K562 (cell line): Measurements from ENCODE around the gene SPRR2A. TPM values are rescaled to one million over a fixed set of nuclear protein-coding genes. Genes with fewer than 3 reads are reported as not detected.

Experiments
- ATAC-seq: fragments of 200-7000 bp; cut with Tn5 transposase; 3 replicates; pipeline ENCODE4 v1.9.1; 2020; ENCODE audit warnings: moderate library complexity
- BruUV-seq: library from RNA; stranded (reverse); fragments of 400-500 nt; replicated peaks from 2 replicates; lab custom pipeline; 2021; lab: Mats Ljungman, UMichigan
- CTCF ChIA-PET: fragments of 300-600 bp; formaldehyde crosslinking; extraction: SDS; loops from one replicate; lab custom pipeline; 2021; ENCODE audit warnings: low intra/inter-chr PET ratio; lab: Yijun Ruan, JAX
- POLR2A ChIA-PET: fragments of 300-600, 350-650 bp; sonication (Branson Sonifier 250); formaldehyde crosslinking; extraction: SDS; loops from one replicate; lab custom pipeline; 2021; ENCODE audit warnings: antibody characterized with exemption, inconsistent platforms; lab: Yijun Ruan, JAX
- DNase-seq, 4 experiments: peaks; one replicate each; pipeline versions ENCODE4 v3.0.0 to v3.0.0-alpha.2; 2011 to 2018; ENCODE audit warnings: low spot score in 3 of 4, mixed read lengths in 3 of 4; ENCODE audit errors: extremely low read depth in 1 of 4
- FAIRE-seq: peaks from 2 replicates; lab custom pipeline; 2011; peaks lifted over from hg19 to GRCh38; lab: Jason Lieb, UNC
- H2AFZ ChIP-seq: 2 replicates; pipeline ENCODE4 v1.6.0; 2011; ENCODE audit warnings: low read depth, low read length, control low read depth, inconsistent platforms
- H3K27ac ChIP-seq: fragments of 200-600 bp; 3 replicates; pipeline ENCODE4 v1.8.0; 2011; ENCODE audit warnings: low read depth, mild to moderate bottlenecking, control low read depth, inconsistent platforms, low read length, moderate library complexity, mixed read lengths; ENCODE audit errors: extremely low read depth
- H3K27me3 ChIP-seq, 2 experiments: fragments of 300-600 bp in 1 of 2; 2 replicates in 1 of 2; 3 replicates in 1 of 2; pipeline versions ENCODE4 v1.6.0 to v1.8.0; 2011; ENCODE audit warnings: inconsistent platforms in 2 of 2, low read length in 2 of 2, mild to moderate bottlenecking in 1 of 2, mixed read lengths in 1 of 2, moderate library complexity in 1 of 2; ENCODE audit not compliant: control insufficient read depth in 2 of 2, insufficient read depth in 2 of 2
- H3K36me3 ChIP-seq: fragments of 300-600 bp; 3 replicates; pipeline ENCODE4 v1.8.0; 2011; ENCODE audit warnings: mild to moderate bottlenecking, low read length, inconsistent platforms; ENCODE audit not compliant: control insufficient read depth, insufficient read depth
- H3K4me1 ChIP-seq, 2 experiments: fragments of 200-600 bp in 1 of 2; replicated peaks in 1 of 2; 2 replicates in 1 of 2; 3 replicates in 1 of 2; pipeline versions ENCODE4 v1.5.1 to v1.8.0; 2011; ENCODE audit warnings: inconsistent platforms in 2 of 2, low read length in 2 of 2, mild to moderate bottlenecking in 1 of 2, mixed read lengths in 1 of 2, moderate library complexity in 1 of 2; ENCODE audit not compliant: control insufficient read depth in 2 of 2, insufficient read depth in 2 of 2
- H3K4me2 ChIP-seq: 2 replicates; pipeline ENCODE4 v1.6.1; 2011; ENCODE audit warnings: low read length, control low read depth, inconsistent platforms, mixed read lengths; ENCODE audit not compliant: insufficient read depth
- H3K4me3 ChIP-seq: fragments of 200-600 bp; sonication (generic), shearing (Covaris generic); 2 replicates; pipeline ENCODE4 v1.5.1; 2016; ENCODE audit warnings: control low read depth, inconsistent platforms
- H3K79me2 ChIP-seq: fragments of 200-600 bp; 3 replicates; pipeline ENCODE4 v1.8.0; 2011; ENCODE audit warnings: low read length, inconsistent platforms; ENCODE audit not compliant: control insufficient read depth, insufficient read depth
- H3K9ac ChIP-seq, 2 experiments: 2 replicates each; pipeline versions ENCODE4 v1.6.0 to v1.6.1; 2011; ENCODE audit warnings: low read depth in 2 of 2, low read length in 2 of 2, control low read depth in 1 of 2, inconsistent platforms in 1 of 2, mild to moderate bottlenecking in 1 of 2, mixed read lengths in 1 of 2; ENCODE audit not compliant: insufficient read depth in 1 of 2
- H3K9me1 ChIP-seq: one replicate; pipeline ENCODE4 v1.6.0; 2011; ENCODE audit warnings: inconsistent platforms, mild to moderate bottlenecking, low read length, moderate library complexity; ENCODE audit not compliant: control insufficient read depth, insufficient read depth
- H3K9me3 ChIP-seq: replicated peaks from 2 replicates; pipeline ENCODE4 v1.5.1; 2011; ENCODE audit warnings: low read depth, low read length, inconsistent platforms; ENCODE audit not compliant: control insufficient read depth, insufficient read depth
- H4K20me1 ChIP-seq: replicated peaks from 2 replicates; pipeline ENCODE4 v1.6.1; 2011; ENCODE audit warnings: low read length, inconsistent platforms, mixed read lengths; ENCODE audit not compliant: control insufficient read depth, insufficient read depth
- AFF1 ChIP-seq, 2 experiments: fragments of 450-650 bp; IDR thresholded peaks; 2 replicates each; pipeline ENCODE4 v1.6.1; 2018; ENCODE audit warnings: mild to moderate bottlenecking in 2 of 2, low read depth in 1 of 2; ENCODE audit not compliant: partially characterized antibody in 2 of 2
- BRF2 ChIP-seq: IDR thresholded peaks from 3 replicates; pipeline ENCODE4 v1.6.1; 2011; ENCODE audit warnings: borderline replicate concordance, mild to moderate bottlenecking; ENCODE audit not compliant: insufficient read length, insufficient read depth
- GABPA ChIP-seq: fragments of 200-800 bp; sonication (Bioruptor generic); conservative IDR thresholded peaks from 2 replicates; pipeline ENCODE4 v1.6.1; 2016; ENCODE audit warnings: low read depth, missing genetic modification characterization, missing compliant biosample characterization
- NCOA6 ChIP-seq: fragments of 450-650 bp; IDR thresholded peaks from 2 replicates; pipeline ENCODE4 v1.6.1; 2017; ENCODE audit warnings: mild to moderate bottlenecking
- NELFE ChIP-seq: IDR thresholded peaks from 2 replicates; pipeline ENCODE4 v1.6.1; 2011; ENCODE audit warnings: mild to moderate bottlenecking; ENCODE audit not compliant: insufficient read depth, insufficient read length
- NFATC3 ChIP-seq: fragments of 450-650 bp; IDR thresholded peaks from 2 replicates; pipeline ENCODE4 v1.6.1; 2017; ENCODE audit warnings: mild to moderate bottlenecking
- NR2C2 ChIP-seq, 2 experiments: fragments of 200-800 bp in 1 of 2; sonication (Bioruptor generic) in 1 of 2; sonication (generic) in 1 of 2; formaldehyde crosslinking in 1 of 2; IDR thresholded peaks; 2 replicates each; pipeline versions ENCODE4 v1.6.1 to v1.8.0; 2016 to 2022; ENCODE audit warnings: mild to moderate bottlenecking in 1 of 2, missing compliant biosample characterization in 1 of 2, missing genetic modification characterization in 1 of 2, missing genetic modification reagents in 1 of 2
- RUNX1 ChIP-seq: sonication (generic); IDR thresholded peaks from 2 replicates; pipeline ENCODE4 v1.6.1; 2016; ENCODE audit warnings: antibody characterized with exemption, low read depth
- TFE3 ChIP-seq: fragments of 450-650 bp; formaldehyde crosslinking; IDR thresholded peaks from 2 replicates; pipeline ENCODE4 v1.4.0; 2020; ENCODE audit warnings: mild to moderate bottlenecking, mixed read lengths
- ZNF12 ChIP-seq: sonication (generic); formaldehyde crosslinking; IDR thresholded peaks from 2 replicates; pipeline ENCODE4 v1.4.0; 2020; ENCODE audit warnings: mild to moderate bottlenecking, missing genetic modification reagents
- WGBS: fragments of 100-300 bp; shearing (Covaris generic); methylation state at CpG from one replicate; pipeline ENCODE4 v1.1.6; 2016; ENCODE audit warnings: low coverage, mixed read lengths; ENCODE audit not compliant: insufficient coverage; ENCODE audit errors: missing lambda C conversion rate; 5-methylcytosine and 5-hydroxymethylcytosine counted together
- in situ Hi-C: fragments of 300-500 bp; cut with MboI; formaldehyde crosslinking; loops from 4 replicates; pipeline ENCODE4 v1.15.0; 2018; ENCODE audit warnings: inconsistent platforms, mixed read lengths
- intact Hi-C: fragments of 100-400 bp; cut with micrococcal nuclease; formaldehyde crosslinking; loops from 2 replicates; pipeline ENCODE4 v1.14.2; 2022
- polyA plus RNA-seq, 8 experiments: library from polyadenylated mRNA; depleted of rRNA in 4 of 8; stranded (reverse) in 5 of 8; unstranded in 3 of 8; fragments of >200 nt; fragmentation: Nextera tagmentation in 2 of 8; fragmentation: Illumina TruSeq in 1 of 8; extraction: Ambion mirVana in 2 of 8; extraction: Trizol in 1 of 8; gene quantifications; 2 replicates each; pipeline versions ENCODE4 v1.2.1 to v1.2.3, GENCODE V29; 2011 to 2014; ENCODE audit warnings: inconsistent platforms in 1 of 8, missing spikeins in 1 of 8
- total RNA-seq, 7 experiments: library from RNA; depleted of rRNA in 6 of 7; stranded (reverse); fragments of >200 nt in 6 of 7; fragmentation: Illumina TruSeq in 2 of 7; extraction: Trizol in 2 of 7; gene quantifications; 2 replicates each; pipeline versions ENCODE4 v1.2.1 to v1.2.3, GENCODE V29; 2011 to 2021; ENCODE audit warnings: low replicate concordance in 1 of 7

SPRR2A gene
- total and polyA plus RNA-seq, 9 of the 15 experiments (the other 6 are each of a cell fraction or from before 2014, with no cell fraction given) = 0.17 TPM; not detected in 8

GRCh38 chr1:153028766-153029165 lies 28.5 kb downstream of the SPRR2A start (continued):
- no peak for TF ChIP-seq BRF2
- no peak for TF ChIP-seq RUNX1
- no peak for TF ChIP-seq GABPA (tag)

- Histone ChIP-seq H3K9ac (no peak overlapping the region), H3K27me3 (no peaks in the 10 kb centered on the region), H3K79me2 (no peaks in the 10 kb centered on the region), H2AFZ (no peak overlapping the region), H4K20me1 (no peaks in the 10 kb centered on the region), H3K4me3 (no peak overlapping the region), H3K9me3 (no peaks in the 10 kb centered on the region), H3K9me1 (no peaks in the 10 kb centered on the region), H3K27ac (no peak overlapping the region), H3K36me3 (no peaks in the 10 kb centered on the region), H3K4me2 (no peak overlapping the region), H3K4me1 (no peaks in the 10 kb centered on the region; a peak in 1 of 5 replicates)
- BruUV-seq = no TSS peak
- 6% methylated on average over 1 of the region's 1 CpG for WGBS
- CTCF ChIA-PET = no interaction called here
- FAIRE-seq (no peak), ATAC-seq (no peak), DNase-seq (no peak)
- TF ChIP-seq AFF1 (IDR thresholded peaks at IDR 0.05; ENCODE audit: low read depth in 1 of 2, partially characterized antibody in 2 of 2) (no peak), NCOA6 (no peak), NFATC3 (no peak), NELFE (no peak), ZNF12 (no peak), TFE3 (CRISPR knock-in tag) (no peak), NR2C2 (CRISPR knock-in tag; IDR thresholded peaks at IDR 0.05) (no peak), NR2C2 (tag; IDR thresholded peaks at IDR 0.05) (no peak), GABPA (tag) (no peak)
- intact Hi-C loops = no loop called here
- in situ Hi-C loops = no loop called here
- POLR2A ChIA-PET = no interaction called here
These were observed 31.5 kb downstream of the SPRR2A start for GRCh38 chr1:153025797-153026196.
